Gastroesophageal sphincter (tissue), 3 donors: ENCODE data around the gene ARSD.
"Not testable (repeated sequence)": the region's sequence is repeated elsewhere in the genome, so short reads cannot be mapped to it uniquely, and the experiment has no call there.

Experiments
- CTCF ChIP-seq, 4 experiments: fragments of 200-600 bp in 2 of 4; fragments of 450-650 bp in 2 of 4; sonication (generic) in 1 of 4; IDR thresholded peaks; one replicate each; pipeline ENCODE4 v1.5.1; 2017 to 2019; ENCODE audit warnings: antibody characterized with exemption in 4 of 4, mild to moderate bottlenecking in 2 of 4, moderate library complexity in 2 of 4
- POLR2A ChIP-seq, 2 donors: fragments of 450-650 bp; IDR thresholded peaks; one replicate each; pipeline ENCODE4 v1.6.1; 2017; ENCODE audit warnings: antibody characterized with exemption in 2 of 2, mild to moderate bottlenecking in 2 of 2, moderate library complexity in 1 of 2
- POLR2AphosphoS5 ChIP-seq: sonication (generic); formaldehyde crosslinking; IDR thresholded peaks from one replicate; pipeline ENCODE4 v1.6.1; 2017; ENCODE audit warnings: antibody characterized with exemption

GRCh38 chrX:2889706-2890490 is 39.2 kb downstream of the ARSD start:
- TF ChIP-seq POLR2AphosphoS5; POLR2A (IDR thresholded peaks at IDR 0.05): not testable (repeated sequence)
- TF ChIP-seq CTCF (IDR thresholded peaks at IDR 0.05) = peak in 1 of 4 experiments; percentile 42
